Activated T-cell treated with anti-CD3 and anti-CD28 coated beads, Interleukin-2, amount 50 U/mL, for 24 hours (primary cell): ENCODE data around the gene CT45A1.
"Not testable (repeated sequence)": the region's sequence is repeated elsewhere in the genome, so short reads cannot be mapped to it uniquely, and the experiment has no call there.

ENCODE experiments used
- DNase-seq: peaks from one replicate; pipeline ENCODE4 v3.0.0-alpha.2; 2020
- H3K27ac Mint-ChIP-seq: 2 replicates; pipeline ENCODE4 v1.8.0; 2020; ENCODE audit warnings: mild to moderate bottlenecking, mixed read lengths
- H3K27me3 Mint-ChIP-seq: 2 replicates; pipeline ENCODE4 v1.8.0; 2020; ENCODE audit warnings: mixed read lengths
- H3K36me3 Mint-ChIP-seq: 2 replicates; pipeline ENCODE4 v1.8.0; 2020; ENCODE audit warnings: low read depth, mixed read lengths
- H3K4me1 Mint-ChIP-seq: 2 replicates; pipeline ENCODE4 v1.8.0; 2020; ENCODE audit warnings: low read depth, mixed read lengths
- H3K4me3 Mint-ChIP-seq: 2 replicates; pipeline ENCODE4 v1.8.0; 2020; ENCODE audit warnings: mild to moderate bottlenecking, moderate library complexity, mixed read lengths
- H3K9me3 Mint-ChIP-seq: 2 replicates; pipeline ENCODE4 v1.8.0; 2020; ENCODE audit warnings: mixed read lengths

CT45A1 gene, protein sequence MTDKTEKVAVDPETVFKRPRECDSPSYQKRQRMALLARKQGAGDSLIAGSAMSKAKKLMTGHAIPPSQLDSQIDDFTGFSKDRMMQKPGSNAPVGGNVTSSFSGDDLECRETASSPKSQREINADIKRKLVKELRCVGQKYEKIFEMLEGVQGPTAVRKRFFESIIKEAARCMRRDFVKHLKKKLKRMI

GRCh38 chrX:135713183-135713689 is at the start of gene CT45A1:
Gene CT45A1 (plus strand): TSS chrX:135713639. CDS start chrX:135718941, 5,302 bp downstream.
- not testable (repeated sequence) for H3K9me3 Mint-ChIP-seq, DNase-seq, H3K36me3 Mint-ChIP-seq, H3K4me3 Mint-ChIP-seq, H3K4me1 Mint-ChIP-seq, H3K27ac Mint-ChIP-seq
- H3K27me3 Mint-ChIP-seq, result peaks cover 18% of the 10 kb centered on the region

GRCh38 chrX:135672979-135673378 is 40.5 kb upstream of the CT45A1 start:
- H3K9me3 Mint-ChIP-seq, H3K36me3 Mint-ChIP-seq, H3K4me3 Mint-ChIP-seq, DNase-seq, H3K27ac Mint-ChIP-seq, H3K4me1 Mint-ChIP-seq: not testable (repeated sequence)
- H3K27me3 Mint-ChIP-seq, result peaks cover 46% of the 10 kb centered on the region

DNA sequence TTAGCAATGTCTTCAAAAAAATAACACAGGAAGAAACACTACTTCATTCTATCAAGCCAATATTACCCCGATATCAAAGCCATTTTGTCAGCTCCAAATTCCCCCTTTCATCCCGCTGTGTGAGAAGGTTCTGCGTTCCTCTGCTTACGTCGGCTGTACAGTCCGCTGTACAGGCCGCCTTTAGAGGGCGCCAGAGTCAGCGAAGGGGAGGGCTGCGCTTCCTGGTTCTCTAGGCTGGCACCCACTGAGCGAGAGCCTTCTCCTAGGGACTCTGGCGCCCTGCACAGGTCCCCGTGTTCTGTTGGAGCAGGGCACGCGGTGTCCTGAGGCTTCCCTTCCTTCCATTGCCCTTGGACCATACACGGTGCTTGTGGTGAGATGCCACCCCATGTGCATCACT is 25.3 kb upstream of the CT45A1 start:
- Mint-ChIP-seq H3K9me3 (no peaks in the 10 kb centered on the region), H3K27ac (no peak overlapping the region)
- no peak for DNase-seq

DNA sequence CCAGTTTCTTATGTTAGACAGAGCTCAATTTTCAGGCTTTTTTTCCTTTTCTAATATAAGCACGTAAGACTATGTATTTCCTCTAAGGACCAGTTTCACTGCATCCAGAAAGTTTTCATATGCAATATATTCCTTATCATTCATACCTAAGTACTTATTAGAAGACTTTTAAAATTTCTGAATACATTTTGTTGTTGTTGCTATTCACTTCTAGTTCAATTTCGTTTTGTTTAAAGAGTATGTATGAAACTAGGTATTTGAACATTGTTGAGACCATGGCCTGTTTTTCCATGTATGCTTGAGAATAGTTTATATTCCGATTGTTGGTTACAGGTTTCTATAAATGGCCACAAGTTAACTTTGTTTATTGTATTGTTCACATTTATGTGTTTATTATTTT is 18.0 kb upstream of the CT45A1 start:
- no peaks in the 10 kb centered on the region for H3K36me3 Mint-ChIP-seq
- peaks cover 40% of the 10 kb centered on the region for H3K27me3 Mint-ChIP-seq
- no peak for DNase-seq
- H3K27ac Mint-ChIP-seq, result no peak overlapping the region
- no peaks in the 10 kb centered on the region for H3K4me1 Mint-ChIP-seq
- H3K4me3 Mint-ChIP-seq, result no peak overlapping the region
- no peaks in the 10 kb centered on the region for H3K9me3 Mint-ChIP-seq

More for the DNA sequence above, 25.3 kb upstream of the CT45A1 start:
- no peaks in the 10 kb centered on the region for H3K36me3 Mint-ChIP-seq
- H3K27me3 Mint-ChIP-seq, result peaks cover 45% of the 10 kb centered on the region
- H3K4me1 Mint-ChIP-seq, result no peaks in the 10 kb centered on the region
- H3K4me3 Mint-ChIP-seq, result no peak overlapping the region

GRCh38 chrX:135697601-135698000 is 15.8 kb upstream of the CT45A1 start:
- no peak for DNase-seq
- Mint-ChIP-seq H3K36me3 (no peaks in the 10 kb centered on the region), H3K9me3 (no peaks in the 10 kb centered on the region), H3K4me3 (no peak overlapping the region), H3K27me3 (peaks cover 36% of the 10 kb centered on the region), H3K27ac (no peak overlapping the region), H3K4me1 (no peaks in the 10 kb centered on the region)

DNA sequence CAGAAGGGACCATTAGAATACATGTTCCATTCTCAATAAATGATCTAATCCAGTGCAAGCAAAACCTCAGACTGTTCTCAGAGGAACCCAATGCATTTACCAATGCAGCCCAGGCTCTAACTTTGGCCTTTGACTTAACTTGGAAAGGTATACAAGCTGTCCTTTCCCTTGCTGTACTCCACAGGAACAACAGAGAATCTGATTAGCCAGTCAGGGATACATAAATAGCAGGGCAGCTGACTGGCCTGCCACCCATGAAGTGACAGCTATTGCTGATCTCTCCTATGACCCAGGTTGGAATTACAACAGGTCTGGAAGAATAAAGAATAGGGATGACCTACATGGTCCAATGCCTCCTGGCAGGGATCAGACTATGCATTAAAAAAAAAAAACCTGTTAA is 14.5 kb upstream of the CT45A1 start:
- Mint-ChIP-seq H3K9me3 (no peaks in the 10 kb centered on the region), H3K36me3 (no peaks in the 10 kb centered on the region), H3K4me1 (no peaks in the 10 kb centered on the region), H3K4me3 (no peak overlapping the region), H3K27ac (no peak overlapping the region), H3K27me3 (peaks cover 33% of the 10 kb centered on the region)
- no peak for DNase-seq

- H3K27ac Mint-ChIP-seq, result no peak overlapping the region
- DNase-seq, result peak; percentile 40
- no peaks in the 10 kb centered on the region for H3K9me3 Mint-ChIP-seq
- H3K36me3 Mint-ChIP-seq, result no peaks in the 10 kb centered on the region
- no peaks in the 10 kb centered on the region for H3K4me1 Mint-ChIP-seq
- H3K27me3 Mint-ChIP-seq, result peaks cover 30% of the 10 kb centered on the region
- H3K4me3 Mint-ChIP-seq, result no peak overlapping the region
Observed at GRCh38 chrX:135707880-135708279, 5.6 kb upstream of the CT45A1 start.

- H3K4me3 Mint-ChIP-seq, result no peak overlapping the region
- DNase-seq, result no peak
Observed at GRCh38 chrX:135713795-135714194, 356 bp downstream of the CT45A1 start.

DNA sequence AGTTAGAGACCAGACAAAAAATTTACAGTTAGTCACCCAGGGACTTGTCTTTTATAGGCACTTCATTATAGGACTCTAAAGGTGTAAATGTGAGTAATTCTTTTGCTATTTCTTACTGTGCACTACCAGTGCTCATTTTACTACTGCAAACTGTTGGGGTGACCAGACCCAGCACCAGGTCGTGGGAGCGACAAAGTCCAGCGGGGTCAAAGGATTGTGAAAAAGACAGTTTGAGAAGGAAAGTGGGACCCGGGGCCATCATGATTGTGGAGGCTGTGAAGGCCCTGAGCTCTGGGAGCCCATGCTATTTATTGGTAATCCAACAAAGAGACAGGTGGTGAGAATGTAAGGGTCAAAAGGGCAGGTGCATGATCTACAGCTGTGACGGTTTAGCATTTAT is 21.2 kb downstream of the CT45A1 start:
- H3K9me3 Mint-ChIP-seq, DNase-seq, H3K27ac Mint-ChIP-seq, H3K4me1 Mint-ChIP-seq, H3K36me3 Mint-ChIP-seq, H3K27me3 Mint-ChIP-seq, H3K4me3 Mint-ChIP-seq: not testable (repeated sequence)

More at GRCh38 chrX:135713795-135714194, 356 bp downstream of the CT45A1 start:
- H3K27me3 Mint-ChIP-seq, result peaks cover 16% of the 10 kb centered on the region
- H3K27ac Mint-ChIP-seq, result no peak overlapping the region
- no peaks in the 10 kb centered on the region for H3K4me1 Mint-ChIP-seq
- no peaks in the 10 kb centered on the region for H3K9me3 Mint-ChIP-seq
- H3K36me3 Mint-ChIP-seq, result no peaks in the 10 kb centered on the region

DNA sequence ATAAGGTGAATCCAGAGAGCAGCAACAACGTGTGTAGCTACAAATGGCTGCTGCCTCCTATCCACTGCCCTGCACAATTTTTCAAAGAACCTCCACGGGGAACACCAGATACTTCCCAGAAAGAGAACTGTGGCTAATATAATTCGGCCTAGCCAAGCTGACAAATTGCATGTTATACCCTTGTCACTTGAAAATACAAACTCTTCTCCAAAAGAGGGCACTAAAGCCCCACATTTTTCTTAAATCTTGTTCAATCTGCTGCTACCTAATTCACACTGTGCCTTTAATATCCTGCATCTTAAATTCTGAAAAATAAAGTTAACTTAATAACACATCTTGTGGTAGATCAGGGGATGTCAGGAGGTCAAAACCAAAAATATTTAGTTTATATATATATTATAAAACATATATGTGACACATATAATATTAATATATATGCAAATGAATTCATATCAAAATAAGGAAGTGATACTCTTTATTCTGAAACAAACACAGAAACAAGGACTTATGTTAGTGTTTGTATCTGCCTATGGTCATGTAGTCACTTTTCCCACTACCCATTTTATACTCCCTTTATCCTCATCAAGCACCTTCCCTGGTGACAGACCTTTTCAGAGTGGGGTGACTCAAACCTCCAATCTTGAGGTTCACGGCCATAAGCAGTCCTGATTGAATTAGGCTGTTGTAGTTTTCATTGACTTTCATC is 24.1 kb downstream of the CT45A1 start:
- Mint-ChIP-seq H3K9me3 (no peaks in the 10 kb centered on the region), H3K27ac (no peak overlapping the region), H3K27me3 (peaks cover 19% of the 10 kb centered on the region), H3K4me1 (no peaks in the 10 kb centered on the region), H3K36me3 (no peaks in the 10 kb centered on the region), H3K4me3 (no peak overlapping the region)
- DNase-seq, result no peak

- H3K27me3 Mint-ChIP-seq, result peaks cover 13% of the 10 kb centered on the region
- peak; percentile 59 for DNase-seq
- no peak overlapping the region for H3K4me3 Mint-ChIP-seq
Observed at GRCh38 chrX:135740681-135741149, 27.3 kb downstream of the CT45A1 start.

DNA sequence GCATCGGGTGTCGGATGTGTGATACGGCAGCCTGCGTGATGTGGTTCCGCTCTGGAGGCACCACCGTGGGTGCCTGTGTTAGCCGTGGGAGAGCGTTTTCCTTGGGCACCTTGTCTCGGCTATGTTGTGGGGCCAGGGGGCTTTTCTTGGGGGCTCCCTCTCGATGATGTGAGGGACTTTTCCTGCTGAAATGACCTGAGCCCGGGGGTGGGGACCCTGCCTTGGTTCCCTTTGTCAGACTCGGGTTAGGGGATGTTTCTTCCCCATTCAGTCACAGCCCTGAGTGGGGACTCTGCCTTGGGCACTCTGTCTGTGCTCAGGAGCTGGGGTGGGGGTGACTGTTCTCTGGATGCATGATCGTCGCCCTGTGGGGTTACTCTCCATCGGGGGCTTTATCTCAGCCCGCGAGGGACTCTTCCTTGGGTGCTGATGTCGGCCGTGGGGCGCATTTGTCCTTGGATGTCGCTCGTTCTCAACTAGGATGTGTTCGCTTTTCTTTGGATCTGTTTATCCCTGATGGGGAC is 27.8 kb downstream of the CT45A1 start:
- no peak overlapping the region for H3K4me3 Mint-ChIP-seq
- H3K27ac Mint-ChIP-seq, result no peak overlapping the region
- H3K9me3 Mint-ChIP-seq, result no peaks in the 10 kb centered on the region
- no peak for DNase-seq
- H3K4me1 Mint-ChIP-seq, result no peaks in the 10 kb centered on the region
- H3K36me3 Mint-ChIP-seq, result no peaks in the 10 kb centered on the region
- H3K27me3 Mint-ChIP-seq, result peaks cover 13% of the 10 kb centered on the region

More at GRCh38 chrX:135740681-135741149, 27.3 kb downstream of the CT45A1 start:
- Mint-ChIP-seq H3K9me3 (no peaks in the 10 kb centered on the region), H3K36me3 (no peaks in the 10 kb centered on the region), H3K4me1 (no peaks in the 10 kb centered on the region), H3K27ac (no peak overlapping the region)

- not testable (repeated sequence) for H3K4me1 Mint-ChIP-seq, H3K9me3 Mint-ChIP-seq, H3K36me3 Mint-ChIP-seq, H3K4me3 Mint-ChIP-seq, H3K27ac Mint-ChIP-seq, DNase-seq
- peaks cover 13% of the 10 kb centered on the region for H3K27me3 Mint-ChIP-seq
Observed at GRCh38 chrX:135744739-135745138, 31.3 kb downstream of the CT45A1 start.

GRCh38 chrX:135768091-135768490 is 54.7 kb downstream of the CT45A1 start, which contains the start of gene CT45A3:
Gene CT45A3 (minus strand): TSS chrX:135768191. CDS start chrX:135764444, 3,747 bp downstream.
- H3K4me1 Mint-ChIP-seq, H3K4me3 Mint-ChIP-seq, DNase-seq, H3K9me3 Mint-ChIP-seq, H3K36me3 Mint-ChIP-seq, H3K27me3 Mint-ChIP-seq, H3K27ac Mint-ChIP-seq: not testable (repeated sequence)
